Panc1 (cell line): ENCODE results near the gene HORMAD2. TPM values are rescaled to one million over a fixed set of nuclear protein-coding genes. Genes with fewer than 3 reads are reported as not detected.

Experiments used
- ATAC-seq: fragments of 200-7000 bp; cut with Tn5 transposase; 2 replicates; pipeline ENCODE4 v1.9.1; 2020; ENCODE audit warnings: mild to moderate bottlenecking, moderate library complexity
- BruUV-seq: library from RNA; stranded (reverse); fragments of 400-500 nt; replicated peaks from 2 replicates; lab custom pipeline; 2021; lab: Mats Ljungman, UMichigan
- CTCF ChIA-PET: fragments of 300-600 bp; sonication (Branson Sonifier 250); formaldehyde crosslinking; loops from one replicate; lab custom pipeline; 2022; ENCODE audit warnings: antibody characterized with exemption; lab: Charles Lee
- POLR2A ChIA-PET: fragments of 300-600 bp; sonication (Branson Sonifier 250); formaldehyde crosslinking; loops from one replicate; lab custom pipeline; 2022; ENCODE audit warnings: antibody characterized with exemption; lab: Charles Lee
- DNase-seq: peaks from one replicate; pipeline ENCODE4 v3.0.0-alpha.2; 2010; ENCODE audit warnings: low read depth, low spot score
- H3K27ac ChIP-seq: 2 replicates; pipeline ENCODE4 v1.5.1; 2011; ENCODE audit warnings: mild to moderate bottlenecking, low read length, inconsistent platforms
- H3K27me3 ChIP-seq: fragments of 200-500 bp; sonication (Bioruptor generic); 2 replicates; pipeline ENCODE4 v1.6.0; 2014; ENCODE audit warnings: low read length, inconsistent platforms; ENCODE audit not compliant: control insufficient read depth, insufficient read depth
- H3K36me3 ChIP-seq: fragments of 200-500 bp; sonication (Bioruptor generic); 2 replicates; pipeline ENCODE4 v1.5.1; 2014; ENCODE audit warnings: inconsistent platforms, mild to moderate bottlenecking, low read length, moderate library complexity; ENCODE audit not compliant: control insufficient read depth, insufficient read depth
- H3K4me1 ChIP-seq: 2 replicates; pipeline ENCODE4 v1.5.1; 2011; ENCODE audit warnings: inconsistent platforms, mild to moderate bottlenecking, low read length, moderate library complexity; ENCODE audit not compliant: control insufficient read depth, insufficient read depth
- H3K4me3 ChIP-seq, 2 experiments: 2 replicates each; pipeline ENCODE4 v1.5.1; 2011 to 2012; ENCODE audit warnings: low read depth in 2 of 2, low read length in 2 of 2, mild to moderate bottlenecking in 2 of 2, inconsistent platforms in 1 of 2, moderate library complexity in 1 of 2
- H3K9me3 ChIP-seq: fragments of 200-500 bp; sonication (Bioruptor generic); 2 replicates; pipeline ENCODE4 v1.5.1; 2014; ENCODE audit warnings: low read depth, mild to moderate bottlenecking, inconsistent platforms, low read length, moderate library complexity; ENCODE audit not compliant: control insufficient read depth, insufficient read depth
- POLR2AphosphoS5 ChIP-seq: IDR thresholded peaks from 2 replicates; pipeline ENCODE4 v1.6.1; 2012; ENCODE audit warnings: mild to moderate bottlenecking, low read depth, low read length, moderate library complexity
- SIN3A ChIP-seq: IDR thresholded peaks from 2 replicates; pipeline ENCODE4 v1.6.1; 2012; ENCODE audit warnings: low read depth, mild to moderate bottlenecking, low read length, moderate library complexity, borderline replicate concordance; ENCODE audit not compliant: insufficient read depth
- TCF7L2 ChIP-seq: IDR thresholded peaks from 2 replicates; pipeline ENCODE4 v1.6.1; 2011; ENCODE audit warnings: mild to moderate bottlenecking, low read depth, low read length, inconsistent platforms
- in situ Hi-C: cut with HindIII; loops from 2 replicates; pipeline ENCODE4 v1.10.0; 2016; ENCODE audit warnings: low sequenced_read_pairs, low pct_unique_long_range_greater_than_20kb
- intact Hi-C: fragments of 100-400 bp; cut with micrococcal nuclease; formaldehyde crosslinking; loops from one replicate; pipeline ENCODE4 v1.10.0; 2022; ENCODE audit not compliant: unreplicated experiment
- total RNA-seq: library from RNA; stranded (reverse); gene quantifications from one replicate; pipeline ENCODE4 v1.2.1, GENCODE V29; 2021; ENCODE audit not compliant: unreplicated experiment
- TF ChIP-seq, protein P1 (sequence below): fragments of 450-650 bp; IDR thresholded peaks from 2 replicates; pipeline ENCODE4 v1.5.1; 2017; ENCODE audit warnings: mild to moderate bottlenecking
- TF ChIP-seq, protein P2 (sequence below), 2 experiments: IDR thresholded peaks; 2 replicates each; pipeline ENCODE4 v1.6.1; 2011 to 2012; ENCODE audit warnings: low read depth in 2 of 2, control low read depth in 1 of 2, low read length in 1 of 2, mild to moderate bottlenecking in 1 of 2, moderate library complexity in 1 of 2; ENCODE audit not compliant: insufficient read depth in 1 of 2

HORMAD2 gene
- total RNA-seq, 1 experiment from 2014 or later: not detected

DNA sequence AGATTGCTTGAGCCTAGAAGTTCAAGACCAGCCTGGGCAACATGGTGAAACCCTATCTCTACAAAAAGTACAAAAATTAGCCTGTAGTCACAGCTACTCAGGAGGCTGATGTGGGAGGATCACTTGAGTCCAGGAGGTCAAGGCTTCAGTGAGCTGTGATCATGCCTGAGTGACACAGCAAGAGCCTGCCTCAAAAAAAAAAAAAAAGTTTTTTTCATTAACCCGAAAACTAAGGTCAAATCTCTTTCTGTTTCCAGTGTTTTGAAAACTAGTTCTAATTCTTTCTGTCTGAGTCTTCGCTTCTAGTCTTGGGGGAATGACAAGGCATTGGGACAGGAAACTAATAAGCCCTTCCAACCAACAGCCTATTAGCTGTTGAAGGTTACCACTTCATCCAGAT lies 108.6 kb downstream of the HORMAD2 start:
- TF ChIP-seq POLR2AphosphoS5: no peak
- no peak for TF ChIP-seq SIN3A
- Histone ChIP-seq H3K4me3 (no peak overlapping the region), H3K36me3 (no peaks in the 10 kb centered on the region), H3K4me1 (peaks cover under 1% of the 10 kb centered on the region), H3K27me3 (no peaks in the 10 kb centered on the region), H3K27ac (peak overlapping the region; percentile 62; the same call in 1 of the 2 replicates), H3K9me3 (peaks cover 6% of the 10 kb centered on the region; the same call in 1 of the 2 replicates)
- CTCF ChIA-PET: no interaction called here
- DNase-seq (no peak), ATAC-seq (no peak)
- no TSS peak for BruUV-seq
- in situ Hi-C loops: no loop called here
- POLR2A ChIA-PET: no interaction called here
- intact Hi-C loops: no loop called here

DNA sequence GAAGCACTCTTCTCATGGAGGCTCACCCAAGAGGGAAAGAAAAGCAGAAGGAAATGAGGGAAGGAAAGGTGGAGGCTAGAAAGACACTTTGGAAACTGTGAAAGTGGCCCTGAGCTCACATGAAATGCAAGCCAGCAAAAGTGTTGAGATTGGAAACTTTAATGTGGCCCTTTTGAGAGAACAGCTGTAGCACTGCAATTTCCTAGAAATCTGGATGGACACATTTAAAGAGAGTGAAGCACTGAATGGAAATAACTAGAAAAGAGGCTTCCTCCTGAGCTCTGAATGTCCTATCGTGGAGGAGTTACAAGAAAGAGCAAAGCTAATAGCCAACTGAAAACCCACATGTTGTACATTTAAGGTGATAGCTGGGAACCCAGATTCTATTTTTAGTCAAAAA lies 110.3 kb downstream of the HORMAD2 start:
- no peak overlapping the region for H3K4me3 ChIP-seq
- no peak for TF ChIP-seq TCF7L2
- TF ChIP-seq, protein P1, sequence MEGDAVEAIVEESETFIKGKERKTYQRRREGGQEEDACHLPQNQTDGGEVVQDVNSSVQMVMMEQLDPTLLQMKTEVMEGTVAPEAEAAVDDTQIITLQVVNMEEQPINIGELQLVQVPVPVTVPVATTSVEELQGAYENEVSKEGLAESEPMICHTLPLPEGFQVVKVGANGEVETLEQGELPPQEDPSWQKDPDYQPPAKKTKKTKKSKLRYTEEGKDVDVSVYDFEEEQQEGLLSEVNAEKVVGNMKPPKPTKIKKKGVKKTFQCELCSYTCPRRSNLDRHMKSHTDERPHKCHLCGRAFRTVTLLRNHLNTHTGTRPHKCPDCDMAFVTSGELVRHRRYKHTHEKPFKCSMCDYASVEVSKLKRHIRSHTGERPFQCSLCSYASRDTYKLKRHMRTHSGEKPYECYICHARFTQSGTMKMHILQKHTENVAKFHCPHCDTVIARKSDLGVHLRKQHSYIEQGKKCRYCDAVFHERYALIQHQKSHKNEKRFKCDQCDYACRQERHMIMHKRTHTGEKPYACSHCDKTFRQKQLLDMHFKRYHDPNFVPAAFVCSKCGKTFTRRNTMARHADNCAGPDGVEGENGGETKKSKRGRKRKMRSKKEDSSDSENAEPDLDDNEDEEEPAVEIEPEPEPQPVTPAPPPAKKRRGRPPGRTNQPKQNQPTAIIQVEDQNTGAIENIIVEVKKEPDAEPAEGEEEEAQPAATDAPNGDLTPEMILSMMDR: no peak
- TF ChIP-seq, protein P2, sequence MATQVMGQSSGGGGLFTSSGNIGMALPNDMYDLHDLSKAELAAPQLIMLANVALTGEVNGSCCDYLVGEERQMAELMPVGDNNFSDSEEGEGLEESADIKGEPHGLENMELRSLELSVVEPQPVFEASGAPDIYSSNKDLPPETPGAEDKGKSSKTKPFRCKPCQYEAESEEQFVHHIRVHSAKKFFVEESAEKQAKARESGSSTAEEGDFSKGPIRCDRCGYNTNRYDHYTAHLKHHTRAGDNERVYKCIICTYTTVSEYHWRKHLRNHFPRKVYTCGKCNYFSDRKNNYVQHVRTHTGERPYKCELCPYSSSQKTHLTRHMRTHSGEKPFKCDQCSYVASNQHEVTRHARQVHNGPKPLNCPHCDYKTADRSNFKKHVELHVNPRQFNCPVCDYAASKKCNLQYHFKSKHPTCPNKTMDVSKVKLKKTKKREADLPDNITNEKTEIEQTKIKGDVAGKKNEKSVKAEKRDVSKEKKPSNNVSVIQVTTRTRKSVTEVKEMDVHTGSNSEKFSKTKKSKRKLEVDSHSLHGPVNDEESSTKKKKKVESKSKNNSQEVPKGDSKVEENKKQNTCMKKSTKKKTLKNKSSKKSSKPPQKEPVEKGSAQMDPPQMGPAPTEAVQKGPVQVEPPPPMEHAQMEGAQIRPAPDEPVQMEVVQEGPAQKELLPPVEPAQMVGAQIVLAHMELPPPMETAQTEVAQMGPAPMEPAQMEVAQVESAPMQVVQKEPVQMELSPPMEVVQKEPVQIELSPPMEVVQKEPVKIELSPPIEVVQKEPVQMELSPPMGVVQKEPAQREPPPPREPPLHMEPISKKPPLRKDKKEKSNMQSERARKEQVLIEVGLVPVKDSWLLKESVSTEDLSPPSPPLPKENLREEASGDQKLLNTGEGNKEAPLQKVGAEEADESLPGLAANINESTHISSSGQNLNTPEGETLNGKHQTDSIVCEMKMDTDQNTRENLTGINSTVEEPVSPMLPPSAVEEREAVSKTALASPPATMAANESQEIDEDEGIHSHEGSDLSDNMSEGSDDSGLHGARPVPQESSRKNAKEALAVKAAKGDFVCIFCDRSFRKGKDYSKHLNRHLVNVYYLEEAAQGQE (IDR thresholded peaks at IDR 0.05; ENCODE audit: insufficient read depth in 1 of 2, low read depth in 2 of 2, low read length in 1 of 2): no peak
- no peak for TF ChIP-seq SIN3A
- no peak for TF ChIP-seq POLR2AphosphoS5
- ChIA-PET POLR2A (interaction anchor here (0.5 kb wide), 1 partner anchor 64 kb away, joined by 3 read pairs; no protein-coding TSS in a partner anchor), CTCF (interaction anchor here (0.6 kb wide), 1 partner anchor 9 kb away, joined by 3 read pairs; no protein-coding TSS in a partner anchor)
- BruUV-seq: no TSS peak
- H3K36me3 ChIP-seq: no peaks in the 10 kb centered on the region
- DNase-seq (no peak), ATAC-seq (no peak)
- peaks cover 6% of the 10 kb centered on the region; the same call in 1 of the 2 replicates for H3K9me3 ChIP-seq
- peaks cover 4% of the 10 kb centered on the region for H3K4me1 ChIP-seq
- intact Hi-C loops: no loop called here
- in situ Hi-C loops: no loop called here
- no peaks in the 10 kb centered on the region for H3K27me3 ChIP-seq
- peak overlapping the region; percentile 46; the same call in 1 of the 2 replicates for H3K27ac ChIP-seq

DNA sequence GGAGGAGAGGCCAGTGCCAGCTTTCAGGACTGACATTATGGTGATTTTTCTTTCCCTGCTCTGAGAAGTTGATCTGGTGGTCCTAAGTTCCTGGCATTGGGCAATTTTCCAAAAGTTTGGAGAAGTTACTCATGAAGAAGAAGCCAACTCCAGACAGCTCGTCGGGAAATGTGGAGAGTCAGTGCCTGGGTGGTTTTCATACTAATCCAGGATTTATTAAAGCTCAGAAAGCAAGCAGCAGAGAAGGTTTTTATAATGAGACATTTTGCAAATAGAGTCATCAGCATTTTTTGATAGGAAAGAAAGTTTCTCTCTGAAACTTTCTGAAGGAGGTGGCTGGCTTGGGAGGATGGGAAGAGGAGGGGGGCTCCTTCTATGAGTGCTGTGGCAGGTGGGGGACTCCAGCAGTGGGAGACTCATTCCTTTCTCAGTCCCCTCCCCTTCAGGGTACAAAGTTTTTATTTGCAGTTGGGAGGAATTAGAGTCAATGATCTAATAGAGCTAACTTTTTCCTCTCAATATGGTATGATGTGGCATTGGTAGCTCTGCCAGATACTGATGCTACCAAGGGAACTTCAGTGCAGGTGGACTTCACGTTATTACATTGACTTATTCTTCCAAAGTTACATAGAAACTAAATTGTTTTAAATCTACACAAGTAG lies 110.9 kb downstream of the HORMAD2 start:
- no peaks in the 10 kb centered on the region for H3K36me3 ChIP-seq
- in situ Hi-C loops: no loop called here
- H3K4me3 ChIP-seq: no peak overlapping the region
- ChIA-PET CTCF (no interaction called here), POLR2A (no interaction called here)
- no peaks in the 10 kb centered on the region for H3K27me3 ChIP-seq
- no peak for DNase-seq
- no peak for TF ChIP-seq SIN3A
- TF ChIP-seq, protein P2 (IDR thresholded peaks at IDR 0.05; ENCODE audit: insufficient read depth in 1 of 2, low read depth in 2 of 2, low read length in 1 of 2): no peak
- no peak for TF ChIP-seq TCF7L2
- TF ChIP-seq POLR2AphosphoS5: no peak
- TF ChIP-seq, protein P1: no peak
- intact Hi-C loops: no loop called here
- ATAC-seq: no peak
- no TSS peak for BruUV-seq
- H3K27ac ChIP-seq: peak overlapping the region; percentile 46; the same call in 1 of the 2 replicates
- peaks cover 10% of the 10 kb centered on the region for H3K4me1 ChIP-seq
- peaks cover 6% of the 10 kb centered on the region; the same call in 1 of the 2 replicates for H3K9me3 ChIP-seq
